Tibial artery (tissue), 4 donors: Measurements from ENCODE around the gene HMCN2.

Experiments
- DNase-seq, 2 donors: peaks; one replicate each; pipeline ENCODE4 v3.0.0-alpha.2; 2019
- H3K27ac ChIP-seq, 2 donors: fragments of 200-600 bp; sonication (generic) in 1 of 2; 1 replicate in 1 of 2; 2 replicates in 1 of 2; pipeline ENCODE4 v1.5.1; 2018 to 2019; ENCODE audit warnings: mild to moderate bottlenecking in 1 of 2
- H3K27me3 ChIP-seq, 2 donors: fragments of 200-600 bp; sonication (generic) in 1 of 2; one replicate each; pipeline versions ENCODE4 v1.5.1 to v1.6.0; 2016 to 2019
- H3K36me3 ChIP-seq, 3 donors: fragments of 200-600 bp; sonication (generic) in 2 of 3; one replicate each; pipeline ENCODE4 v1.5.1; 2016 to 2019; ENCODE audit warnings: mild to moderate bottlenecking in 2 of 3
- H3K4me1 ChIP-seq, 4 donors: fragments of 200-600 bp; sonication (generic) in 2 of 4; 1 replicate in 3 of 4; 2 replicates in 1 of 4; pipeline ENCODE4 v1.5.1; 2016 to 2019
- H3K4me3 ChIP-seq, 2 donors: fragments of 200-600 bp; sonication (generic) in 1 of 2; 1 replicate in 1 of 2; 2 replicates in 1 of 2; pipeline ENCODE4 v1.5.1; 2018 to 2019; ENCODE audit warnings: mild to moderate bottlenecking in 2 of 2
- H3K9me3 ChIP-seq, 3 donors: fragments of 200-600 bp; sonication (generic) in 1 of 3; one replicate each; pipeline ENCODE4 v1.5.1; 2016 to 2019
- intact Hi-C: fragments of 100-400 bp; cut with DNase I; formaldehyde crosslinking; loops from one replicate; pipeline ENCODE4 v1.15.0; 2023; ENCODE audit warnings: low total_unique reads
- TF ChIP-seq, protein P1 (sequence below), 2 experiments: fragments of 200-600 bp in 1 of 2; fragments of 450-650 bp in 1 of 2; IDR thresholded peaks; one replicate each; pipeline ENCODE4 v1.5.1; 2017 to 2019; ENCODE audit warnings: antibody characterized with exemption in 2 of 2, mild to moderate bottlenecking in 1 of 2, moderate library complexity in 1 of 2

The HMCN2 gene

DNA sequence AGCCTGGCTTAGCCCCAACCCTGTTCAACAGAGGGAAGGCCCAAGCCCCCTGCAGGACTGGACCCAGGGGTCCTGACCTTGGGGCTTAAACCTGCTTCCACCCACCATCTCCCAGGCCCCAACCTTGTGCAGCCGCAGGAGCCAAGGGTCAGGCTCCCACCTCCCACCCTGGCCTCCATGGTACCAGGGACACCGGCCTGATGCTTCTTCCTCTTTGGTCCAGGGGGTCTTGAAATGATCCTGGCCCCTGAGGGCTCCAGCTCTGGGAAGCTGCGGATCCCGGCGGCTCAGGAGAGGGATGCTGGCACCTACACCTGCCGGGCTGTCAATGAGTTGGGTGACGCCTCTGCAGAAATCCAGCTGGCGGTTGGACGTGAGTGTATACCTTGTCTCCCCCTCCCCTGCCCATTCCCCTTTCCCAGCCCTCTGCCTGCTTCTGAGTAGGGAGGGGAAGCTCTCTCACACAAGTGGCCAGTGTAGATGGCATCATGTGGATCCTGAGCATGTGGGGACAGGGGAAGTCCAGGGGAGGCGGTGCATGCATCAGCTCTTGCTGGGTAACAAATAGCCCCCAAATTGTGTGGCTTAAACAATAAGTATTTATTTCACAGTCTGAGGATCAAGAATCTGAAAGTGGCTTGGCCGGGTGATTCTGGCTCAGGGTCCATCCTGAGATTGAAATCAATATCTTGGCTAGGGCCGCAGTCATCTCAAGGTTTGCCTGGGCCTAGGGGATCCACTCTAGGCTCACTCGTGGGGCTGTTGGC lies 44.3 kb downstream of the HMCN2 start:
- Histone ChIP-seq H3K27me3 (peaks cover 0 to 10% of the 10 kb centered on the region in 2 donors), H3K9me3 (no peaks in the 10 kb centered on the region), H3K4me1 (peaks cover 0 to 5% (median 0%) of the 10 kb centered on the region in 4 donors), H3K36me3 (no peaks in the 10 kb centered on the region), H3K27ac (no peak overlapping the region), H3K4me3 (no peak overlapping the region)
- TF ChIP-seq, protein P1, sequence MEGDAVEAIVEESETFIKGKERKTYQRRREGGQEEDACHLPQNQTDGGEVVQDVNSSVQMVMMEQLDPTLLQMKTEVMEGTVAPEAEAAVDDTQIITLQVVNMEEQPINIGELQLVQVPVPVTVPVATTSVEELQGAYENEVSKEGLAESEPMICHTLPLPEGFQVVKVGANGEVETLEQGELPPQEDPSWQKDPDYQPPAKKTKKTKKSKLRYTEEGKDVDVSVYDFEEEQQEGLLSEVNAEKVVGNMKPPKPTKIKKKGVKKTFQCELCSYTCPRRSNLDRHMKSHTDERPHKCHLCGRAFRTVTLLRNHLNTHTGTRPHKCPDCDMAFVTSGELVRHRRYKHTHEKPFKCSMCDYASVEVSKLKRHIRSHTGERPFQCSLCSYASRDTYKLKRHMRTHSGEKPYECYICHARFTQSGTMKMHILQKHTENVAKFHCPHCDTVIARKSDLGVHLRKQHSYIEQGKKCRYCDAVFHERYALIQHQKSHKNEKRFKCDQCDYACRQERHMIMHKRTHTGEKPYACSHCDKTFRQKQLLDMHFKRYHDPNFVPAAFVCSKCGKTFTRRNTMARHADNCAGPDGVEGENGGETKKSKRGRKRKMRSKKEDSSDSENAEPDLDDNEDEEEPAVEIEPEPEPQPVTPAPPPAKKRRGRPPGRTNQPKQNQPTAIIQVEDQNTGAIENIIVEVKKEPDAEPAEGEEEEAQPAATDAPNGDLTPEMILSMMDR (IDR thresholded peaks at IDR 0.05): no peak
- no peak for DNase-seq
- intact Hi-C loops: no loop called here

DNA sequence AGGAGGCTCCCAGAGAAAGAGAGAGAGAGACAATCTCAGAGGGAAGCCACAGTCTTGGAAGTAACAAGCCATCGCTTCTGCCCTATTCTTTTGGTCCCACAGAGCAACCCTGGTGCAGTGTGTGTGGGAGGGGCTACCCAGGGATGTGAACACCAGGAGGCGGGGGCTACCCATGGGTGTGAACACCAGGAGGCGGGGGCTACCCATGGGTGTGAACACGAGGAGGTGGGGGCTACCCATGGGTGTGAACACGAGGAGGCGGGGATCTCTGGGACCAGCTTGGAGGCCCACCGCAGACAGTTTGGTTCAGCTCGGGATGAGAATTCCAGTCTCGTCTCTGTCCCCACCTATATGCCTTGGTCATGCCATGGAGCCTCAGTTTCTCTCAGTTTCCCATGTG lies 44.9 kb downstream of the HMCN2 start:
- peaks cover 0 to 5% of the 10 kb centered on the region in 2 donors for H3K27me3 ChIP-seq
- H3K4me3 ChIP-seq: no peak overlapping the region
- H3K9me3 ChIP-seq: no peaks in the 10 kb centered on the region
- H3K4me1 ChIP-seq: peaks cover 0 to under 1% (median 0%) of the 10 kb centered on the region in 4 donors
- H3K27ac ChIP-seq: no peak overlapping the region
- no peaks in the 10 kb centered on the region for H3K36me3 ChIP-seq
- TF ChIP-seq, protein P1 (IDR thresholded peaks at IDR 0.05): no peak
- no peak for DNase-seq
- intact Hi-C loops: no loop called here

DNA sequence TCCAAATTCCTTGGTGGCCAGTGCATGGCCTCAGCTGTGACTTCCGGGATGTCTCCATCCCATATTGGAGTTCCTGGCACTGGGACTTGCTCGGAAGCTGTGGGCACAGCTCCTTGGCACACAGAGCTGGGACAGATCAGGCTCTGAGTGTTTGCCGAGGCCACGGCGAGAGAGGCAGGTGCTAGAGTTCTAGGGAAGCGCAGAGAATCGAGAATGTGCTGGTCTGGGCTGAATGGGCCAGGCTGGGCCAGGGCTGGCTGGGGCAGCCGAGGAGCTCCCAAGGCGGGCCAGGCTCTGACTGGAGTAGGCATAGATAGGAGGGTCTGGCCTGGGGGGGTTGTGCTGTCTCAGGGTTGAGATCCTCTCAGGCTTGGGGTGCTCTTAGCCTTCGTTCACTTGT lies 45.4 kb downstream of the HMCN2 start:
- Histone ChIP-seq H3K4me3 (no peak overlapping the region), H3K27ac (no peak overlapping the region), H3K36me3 (no peaks in the 10 kb centered on the region), H3K9me3 (no peaks in the 10 kb centered on the region), H3K4me1 (no peaks in the 10 kb centered on the region), H3K27me3 (peaks cover 0 to 10% of the 10 kb centered on the region in 2 donors)
- DNase-seq: no peak
- intact Hi-C loops: no loop called here
- TF ChIP-seq, protein P1 (IDR thresholded peaks at IDR 0.05): no peak

DNA sequence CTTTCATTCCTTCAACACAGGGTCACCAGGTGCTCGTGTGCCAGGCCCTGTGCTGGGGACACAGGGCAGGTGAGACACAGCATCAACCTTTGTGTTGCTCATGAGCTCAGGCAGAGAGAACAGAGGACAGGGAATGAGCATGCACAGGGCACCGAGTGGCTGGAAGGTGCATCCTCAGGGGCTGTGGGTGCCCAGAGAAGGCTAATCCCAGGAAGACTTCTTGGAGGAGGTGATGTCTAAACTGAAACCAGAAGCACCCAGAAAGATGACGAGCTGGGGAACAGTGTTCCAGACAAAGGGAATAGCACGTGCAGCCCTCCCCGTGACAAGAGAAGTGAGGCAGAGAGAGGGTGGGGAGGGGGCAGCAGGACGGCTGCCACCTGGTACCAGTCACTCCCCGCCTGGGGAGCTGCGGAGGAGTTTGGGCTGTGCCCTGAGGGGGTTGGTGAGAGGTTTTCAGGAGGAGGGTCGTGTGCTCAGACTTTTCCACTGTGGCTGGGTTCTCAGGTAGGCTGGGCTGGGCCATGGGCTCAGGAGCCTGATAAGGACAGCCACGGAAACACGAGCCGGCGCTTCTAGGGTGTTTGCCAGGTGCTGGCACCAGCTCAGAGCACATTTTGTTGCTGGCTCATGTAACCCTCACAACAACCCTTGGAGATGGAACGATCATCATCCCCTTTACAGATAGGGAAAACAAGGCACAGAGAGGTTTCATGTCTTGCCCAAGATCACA lies 46.0 kb downstream of the HMCN2 start:
- Histone ChIP-seq H3K27me3 (peaks cover 0 to 10% of the 10 kb centered on the region in 2 donors), H3K27ac (no peak overlapping the region), H3K36me3 (no peaks in the 10 kb centered on the region), H3K4me3 (no peak overlapping the region), H3K4me1 (no peaks in the 10 kb centered on the region), H3K9me3 (no peaks in the 10 kb centered on the region)
- TF ChIP-seq, protein P1 (IDR thresholded peaks at IDR 0.05): no peak
- DNase-seq: no peak
- intact Hi-C loops: no loop called here

DNA sequence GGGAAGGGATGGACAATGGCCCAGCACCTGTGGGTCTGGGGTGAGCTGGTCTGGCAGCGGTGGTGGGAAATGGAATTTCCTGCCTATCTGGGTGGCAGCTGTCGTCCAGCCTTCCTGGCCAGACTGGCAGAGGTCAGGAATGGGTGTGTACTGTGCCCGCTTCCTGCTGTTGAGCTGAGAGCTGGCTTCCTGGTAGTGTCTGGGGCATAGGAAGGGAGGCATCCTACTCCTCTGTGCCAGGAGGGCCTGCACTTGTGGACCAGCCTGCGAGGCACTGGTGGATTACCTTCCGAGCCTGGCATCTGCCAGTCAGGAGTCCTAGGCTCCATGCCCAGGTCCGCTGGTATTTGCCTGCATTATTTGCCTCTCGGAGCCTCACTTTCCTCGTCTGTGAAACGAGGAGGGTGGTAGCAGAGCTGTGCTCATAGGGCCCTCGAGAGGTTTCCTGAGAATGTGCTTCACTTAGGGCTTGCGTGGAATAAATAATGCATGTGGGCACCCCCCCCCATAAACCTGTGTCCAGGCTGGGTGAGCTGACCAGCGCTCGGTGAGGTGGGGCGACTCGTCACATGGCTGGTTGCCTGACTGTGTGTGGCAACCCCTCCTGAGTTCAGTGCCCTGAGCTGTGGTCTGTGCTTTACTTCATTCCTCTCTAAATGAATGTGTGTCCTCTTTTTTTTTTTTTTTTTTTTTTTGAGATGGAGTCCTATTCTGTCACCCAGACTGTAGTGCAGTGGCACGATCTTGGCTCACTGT lies 47.7 kb downstream of the HMCN2 start:
- H3K4me3 ChIP-seq: no peak overlapping the region
- no peaks in the 10 kb centered on the region for H3K4me1 ChIP-seq
- intact Hi-C loops: no loop called here
- no peaks in the 10 kb centered on the region for H3K9me3 ChIP-seq
- peaks cover 0 to 15% of the 10 kb centered on the region in 2 donors for H3K27me3 ChIP-seq
- TF ChIP-seq, protein P1 (IDR thresholded peaks at IDR 0.05): no peak
- no peak for DNase-seq
- H3K27ac ChIP-seq: no peak overlapping the region
- no peaks in the 10 kb centered on the region for H3K36me3 ChIP-seq
